Liver (tissue), 3 donors: Measurements from ENCODE around the gene NEFH.

Experiments used
- ATF3 ChIP-seq: IDR thresholded peaks from 2 replicates; pipeline ENCODE4 v1.6.1; 2016; ENCODE audit warnings: antibody characterized with exemption
- CTCF ChIP-seq: fragments of 150-350 bp; IDR thresholded peaks from 2 replicates; pipeline ENCODE4 v1.5.1; 2017; ENCODE audit warnings: improper control_type of control experiment, low read depth, low read length; ENCODE audit not compliant: missing input control
- donor health status: healthy.
- donor health status: healthy.

- TF ChIP-seq ATF3 (no peak), CTCF (no peak)
Observed at GRCh38 chr22:29511126-29511862, 31.3 kb downstream of the NEFH start.
